ENCODE results near the gene MED25. TPM values are rescaled to one million over a fixed set of nuclear protein-coding genes. Genes with fewer than 3 reads are reported as not detected.

The MED25 gene
- total RNA-seq, 1 experiment from 2014 or later: 37.8 TPM

DNA sequence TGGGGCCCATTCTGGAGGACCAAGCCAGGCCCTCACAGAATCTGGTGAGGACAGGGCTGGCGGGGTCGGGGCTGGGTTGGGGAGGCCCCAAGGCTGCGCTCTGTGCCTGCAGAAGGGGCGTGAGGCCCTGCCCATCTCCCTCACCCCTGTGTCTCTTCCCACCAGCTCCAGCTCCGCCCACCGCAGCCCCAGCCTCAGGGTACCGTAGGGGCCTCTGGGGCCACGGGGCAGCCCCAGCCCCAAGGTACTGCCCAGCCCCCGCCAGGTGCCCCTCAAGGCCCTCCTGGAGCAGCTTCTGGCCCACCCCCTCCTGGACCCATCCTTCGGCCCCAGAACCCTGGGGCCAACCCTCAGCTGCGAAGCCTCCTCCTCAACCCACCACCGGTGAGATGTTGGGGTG, 17.5 kb downstream of the MED25 start:
- no peak overlapping the region for H2AFZ ChIP-seq (ENCODE audit: low read length)
- H3K9ac ChIP-seq (ENCODE audit: low read length): no peak overlapping the region

GRCh38 chr19:49836176-49837008, 18.3 kb downstream of the MED25 start:
- H3K27me3 ChIP-seq (ENCODE audit: low read length): no peaks in the 10 kb centered on the region
- 0 out of 2 replicates have a peak, but pooled peaks cover 8% of the 10 kb centered on the region for H4K20me1 ChIP-seq (ENCODE audit: insufficient read depth, low read depth, low read length)
- no peaks in the 10 kb centered on the region for H3K9me2 ChIP-seq (replicated peaks; ENCODE audit: insufficient read depth, low read length)
- no peaks in the 10 kb centered on the region for H3K79me2 ChIP-seq (ENCODE audit: low read length)
- H3K27ac ChIP-seq (ENCODE audit: low read length): no peak overlapping the region
- no peak overlapping the region for H3K4me2 ChIP-seq (ENCODE audit: low read depth, low read length, poor library complexity, severe bottlenecking)
- no peaks in the 10 kb centered on the region for H3K4me1 ChIP-seq (ENCODE audit: low read length)
- DNase-seq: no peak
- H3K9ac ChIP-seq (ENCODE audit: low read length): no peak overlapping the region
- no peak overlapping the region for H2AFZ ChIP-seq (ENCODE audit: low read length)
- H3K4me3 ChIP-seq (ENCODE audit: low read length): no peak overlapping the region
- H3K9me3 ChIP-seq (ENCODE audit: low read length): no peaks in the 10 kb centered on the region
- peaks cover 19% of the 10 kb centered on the region; the same call in 1 of the 2 replicates for H3K36me3 ChIP-seq (ENCODE audit: insufficient read depth, low read length)

More for the DNA sequence above, 17.5 kb downstream of the MED25 start:
- Histone ChIP-seq H4K20me1 (ENCODE audit: insufficient read depth, low read depth, low read length) (0 out of 2 replicates have a peak, but pooled peaks cover 8% of the 10 kb centered on the region), H3K27me3 (ENCODE audit: low read length) (no peaks in the 10 kb centered on the region), H3K4me2 (ENCODE audit: low read depth, low read length, poor library complexity, severe bottlenecking) (no peak overlapping the region), H3K4me3 (ENCODE audit: low read length) (no peak overlapping the region), H3K79me2 (ENCODE audit: low read length) (no peaks in the 10 kb centered on the region), H3K9me3 (ENCODE audit: low read length) (no peaks in the 10 kb centered on the region), H3K27ac (ENCODE audit: low read length) (no peak overlapping the region), H3K9me2 (replicated peaks; ENCODE audit: insufficient read depth, low read length) (no peaks in the 10 kb centered on the region), H3K4me1 (ENCODE audit: low read length) (no peaks in the 10 kb centered on the region), H3K36me3 (ENCODE audit: insufficient read depth, low read length) (peaks cover 21% of the 10 kb centered on the region; the same call in 1 of the 2 replicates)
- DNase-seq: no peak

DNA sequence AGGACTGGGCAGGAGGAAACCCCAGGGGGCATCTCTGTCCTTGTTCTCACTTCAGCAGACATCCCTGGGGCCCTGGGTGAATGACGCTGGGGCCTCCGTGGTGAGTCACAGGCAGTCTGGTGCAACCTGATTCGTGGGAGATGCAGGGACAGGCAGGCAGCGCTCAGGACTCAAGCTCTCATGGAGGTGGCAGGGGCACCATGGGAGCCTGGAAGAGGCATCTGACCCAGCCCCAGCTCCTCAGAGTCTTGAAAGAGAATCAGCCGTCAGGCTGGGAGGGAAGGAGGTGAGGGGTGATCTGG, 18.9 kb downstream of the MED25 start:
- H3K9me3 ChIP-seq (ENCODE audit: low read length): no peaks in the 10 kb centered on the region
- H3K36me3 ChIP-seq (ENCODE audit: insufficient read depth, low read length): peaks cover 15% of the 10 kb centered on the region; the same call in 1 of the 2 replicates
- H3K4me1 ChIP-seq (ENCODE audit: low read length): no peaks in the 10 kb centered on the region
- no peaks in the 10 kb centered on the region for H3K79me2 ChIP-seq (ENCODE audit: low read length)
- no peak for DNase-seq
- no peak overlapping the region for H2AFZ ChIP-seq (ENCODE audit: low read length)
- H3K4me2 ChIP-seq (ENCODE audit: low read depth, low read length, poor library complexity, severe bottlenecking): no peak overlapping the region
- H3K27me3 ChIP-seq (ENCODE audit: low read length): no peaks in the 10 kb centered on the region
- H3K4me3 ChIP-seq (ENCODE audit: low read length): no peak overlapping the region
- no peak overlapping the region for H3K9ac ChIP-seq (ENCODE audit: low read length)
- no peak overlapping the region for H3K27ac ChIP-seq (ENCODE audit: low read length)
- H3K9me2 ChIP-seq (replicated peaks; ENCODE audit: insufficient read depth, low read length): no peaks in the 10 kb centered on the region
- H4K20me1 ChIP-seq (ENCODE audit: insufficient read depth, low read depth, low read length): 0 out of 2 replicates have a peak, but pooled peaks cover 8% of the 10 kb centered on the region

- Histone ChIP-seq H4K20me1 (ENCODE audit: insufficient read depth, low read depth, low read length) (0 out of 2 replicates have a peak, but pooled peaks cover 8% of the 10 kb centered on the region), H3K27ac (ENCODE audit: low read length) (no peak overlapping the region), H3K4me2 (ENCODE audit: low read depth, low read length, poor library complexity, severe bottlenecking) (no peak overlapping the region), H3K36me3 (ENCODE audit: insufficient read depth, low read length) (peaks cover 15% of the 10 kb centered on the region; the same call in 1 of the 2 replicates), H3K9ac (ENCODE audit: low read length) (no peak overlapping the region), H3K4me3 (ENCODE audit: low read length) (no peak overlapping the region), H3K79me2 (ENCODE audit: low read length) (no peaks in the 10 kb centered on the region), H3K9me3 (ENCODE audit: low read length) (no peaks in the 10 kb centered on the region), H2AFZ (ENCODE audit: low read length) (no peak overlapping the region), H3K27me3 (ENCODE audit: low read length) (no peaks in the 10 kb centered on the region), H3K4me1 (ENCODE audit: low read length) (no peaks in the 10 kb centered on the region), H3K9me2 (replicated peaks; ENCODE audit: insufficient read depth, low read length) (no peaks in the 10 kb centered on the region)
- DNase-seq: no peak
These were observed 19.3 kb downstream of the MED25 start for GRCh38 chr19:49837425-49837824.

DNA sequence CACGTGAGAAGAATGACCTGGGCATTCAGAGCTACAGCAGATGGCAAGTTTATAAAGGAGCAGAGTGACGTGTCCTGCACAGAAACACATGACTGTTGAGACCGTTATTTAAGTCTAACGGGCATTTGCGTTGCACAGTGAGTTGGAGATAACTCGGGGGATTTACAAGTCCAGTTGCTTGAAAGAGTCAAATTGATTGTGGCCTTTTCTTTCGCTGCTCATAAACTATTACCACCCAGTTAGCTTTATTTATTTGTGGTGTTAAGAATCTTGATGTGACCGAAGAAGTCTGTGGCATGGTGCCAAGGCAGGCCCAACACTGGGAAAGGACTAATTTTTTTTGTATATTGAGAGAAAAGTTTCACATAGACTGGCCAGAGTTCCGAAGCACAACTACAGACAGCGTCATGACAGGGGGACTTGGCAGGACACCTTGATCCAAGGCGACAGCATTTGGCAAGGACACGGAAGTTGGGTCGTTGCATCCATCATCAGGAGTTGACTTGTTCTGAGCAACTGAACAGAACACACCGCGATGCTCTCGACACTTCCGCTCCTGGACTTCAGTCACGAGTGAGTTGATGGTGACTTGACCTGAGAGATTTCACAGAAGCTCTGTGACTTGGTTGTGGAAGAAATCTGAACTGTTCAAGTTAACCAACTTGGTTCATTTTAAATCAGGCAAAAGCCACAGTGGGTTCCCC, 20.9 kb downstream of the MED25 start:
- no peak overlapping the region for H3K4me2 ChIP-seq (ENCODE audit: low read depth, low read length, poor library complexity, severe bottlenecking)
- no peak for DNase-seq

GRCh38 chr19:49839713-49840112, 21.6 kb downstream of the MED25 start:
- DNase-seq: no peak
- no peak overlapping the region for H3K4me2 ChIP-seq (ENCODE audit: low read depth, low read length, poor library complexity, severe bottlenecking)
- H3K9me2 ChIP-seq (replicated peaks; ENCODE audit: insufficient read depth, low read length): no peaks in the 10 kb centered on the region
- peaks cover 12% of the 10 kb centered on the region; the same call in 1 of the 2 replicates for H3K36me3 ChIP-seq (ENCODE audit: insufficient read depth, low read length)
- H3K79me2 ChIP-seq (ENCODE audit: low read length): no peaks in the 10 kb centered on the region
- no peak overlapping the region for H3K4me3 ChIP-seq (ENCODE audit: low read length)
- no peaks in the 10 kb centered on the region for H3K9me3 ChIP-seq (ENCODE audit: low read length)
- no peaks in the 10 kb centered on the region for H3K27me3 ChIP-seq (ENCODE audit: low read length)
- H3K4me1 ChIP-seq (ENCODE audit: low read length): peaks cover 21% of the 10 kb centered on the region
- no peak overlapping the region for H2AFZ ChIP-seq (ENCODE audit: low read length)
- H4K20me1 ChIP-seq (ENCODE audit: insufficient read depth, low read depth, low read length): 0 out of 2 replicates have a peak, but pooled peaks cover 8% of the 10 kb centered on the region
- no peak overlapping the region for H3K27ac ChIP-seq (ENCODE audit: low read length)
- no peak overlapping the region for H3K9ac ChIP-seq (ENCODE audit: low read length)

More for the DNA sequence above, 20.9 kb downstream of the MED25 start:
- Histone ChIP-seq H3K9me3 (ENCODE audit: low read length) (no peaks in the 10 kb centered on the region), H3K4me3 (ENCODE audit: low read length) (no peak overlapping the region), H3K4me1 (ENCODE audit: low read length) (peaks cover 14% of the 10 kb centered on the region), H3K27ac (ENCODE audit: low read length) (no peak overlapping the region), H3K9ac (ENCODE audit: low read length) (no peak overlapping the region), H4K20me1 (ENCODE audit: insufficient read depth, low read depth, low read length) (0 out of 2 replicates have a peak, but pooled peaks cover 8% of the 10 kb centered on the region), H3K36me3 (ENCODE audit: insufficient read depth, low read length) (peaks cover 12% of the 10 kb centered on the region; the same call in 1 of the 2 replicates), H3K9me2 (replicated peaks; ENCODE audit: insufficient read depth, low read length) (no peaks in the 10 kb centered on the region), H2AFZ (ENCODE audit: low read length) (no peak overlapping the region), H3K79me2 (ENCODE audit: low read length) (no peaks in the 10 kb centered on the region), H3K27me3 (ENCODE audit: low read length) (no peaks in the 10 kb centered on the region)

- no peak overlapping the region for H2AFZ ChIP-seq (ENCODE audit: low read length)
- 0 out of 2 replicates have a peak, but pooled peaks cover 8% of the 10 kb centered on the region for H4K20me1 ChIP-seq (ENCODE audit: insufficient read depth, low read depth, low read length)
- peaks cover 12% of the 10 kb centered on the region; the same call in 1 of the 2 replicates for H3K36me3 ChIP-seq (ENCODE audit: insufficient read depth, low read length)
- H3K9me2 ChIP-seq (replicated peaks; ENCODE audit: insufficient read depth, low read length): no peaks in the 10 kb centered on the region
- no peaks in the 10 kb centered on the region for H3K9me3 ChIP-seq (ENCODE audit: low read length)
- peaks cover 22% of the 10 kb centered on the region for H3K4me1 ChIP-seq (ENCODE audit: low read length)
- no peak overlapping the region for H3K27ac ChIP-seq (ENCODE audit: low read length)
- H3K4me2 ChIP-seq (ENCODE audit: low read depth, low read length, poor library complexity, severe bottlenecking): no peak overlapping the region
- H3K9ac ChIP-seq (ENCODE audit: low read length): no peak overlapping the region
- H3K4me3 ChIP-seq (ENCODE audit: low read length): no peak overlapping the region
- no peak for DNase-seq
- no peaks in the 10 kb centered on the region for H3K79me2 ChIP-seq (ENCODE audit: low read length)
- no peaks in the 10 kb centered on the region for H3K27me3 ChIP-seq (ENCODE audit: low read length)
These were observed 22.2 kb downstream of the MED25 start for GRCh38 chr19:49840321-49840720.

DNA sequence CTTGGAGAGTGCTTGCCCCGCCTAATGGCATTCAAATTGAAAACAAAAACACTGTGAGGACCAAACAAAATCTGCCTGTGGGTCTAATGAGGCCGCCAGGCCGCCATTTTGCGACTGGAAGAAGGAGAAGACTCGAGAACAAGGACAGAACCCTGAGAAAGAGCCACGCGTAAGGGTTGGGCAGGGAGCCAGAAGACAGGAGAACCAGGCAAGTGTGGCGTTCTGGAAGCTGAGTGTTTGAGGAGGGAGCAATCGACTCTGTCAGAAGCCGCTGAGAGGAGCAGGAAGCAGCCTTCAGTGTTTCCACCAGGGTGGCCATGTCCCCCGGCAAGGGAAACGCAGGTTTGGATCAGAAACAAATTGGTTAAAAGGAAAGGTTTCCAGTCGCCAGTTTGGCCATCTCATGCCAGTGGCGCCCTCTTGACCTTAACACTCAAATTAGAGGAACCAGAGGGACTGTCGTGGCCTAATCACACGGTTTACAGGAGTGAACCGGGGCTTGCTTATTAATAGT, 22.7 kb downstream of the MED25 start:
- DNase-seq: no peak
- no peak overlapping the region for H3K4me3 ChIP-seq (ENCODE audit: low read length)
- no peak overlapping the region for H3K9ac ChIP-seq (ENCODE audit: low read length)

More for the DNA sequence above, 22.7 kb downstream of the MED25 start:
- H3K9me3 ChIP-seq (ENCODE audit: low read length): no peaks in the 10 kb centered on the region
- H3K9me2 ChIP-seq (replicated peaks; ENCODE audit: insufficient read depth, low read length): no peaks in the 10 kb centered on the region
- H3K27me3 ChIP-seq (ENCODE audit: low read length): no peaks in the 10 kb centered on the region
- H3K79me2 ChIP-seq (ENCODE audit: low read length): no peaks in the 10 kb centered on the region
- peaks cover 22% of the 10 kb centered on the region for H3K4me1 ChIP-seq (ENCODE audit: low read length)
- H3K36me3 ChIP-seq (ENCODE audit: insufficient read depth, low read length): peaks cover 12% of the 10 kb centered on the region; the same call in 1 of the 2 replicates
- H3K27ac ChIP-seq (ENCODE audit: low read length): no peak overlapping the region
- H4K20me1 ChIP-seq (ENCODE audit: insufficient read depth, low read depth, low read length): 0 out of 2 replicates have a peak, but pooled peaks cover 8% of the 10 kb centered on the region
- no peak overlapping the region for H2AFZ ChIP-seq (ENCODE audit: low read length)
- no peak overlapping the region for H3K4me2 ChIP-seq (ENCODE audit: low read depth, low read length, poor library complexity, severe bottlenecking)

All from Karpas-422 (cell line).